Testis (tissue), 3 donors: Measurements from ENCODE around the gene ZFYVE28. TPM values are rescaled to one million over a fixed set of nuclear protein-coding genes. Genes with fewer than 3 reads are reported as not detected.

ENCODE experiments used
- DNase-seq: peaks from one replicate; pipeline ENCODE4 v3.0.0-alpha.2; 2019
- H3K27ac ChIP-seq, 2 donors: fragments of 200-600 bp; sonication (generic); one replicate each; pipeline ENCODE4 v1.5.1; 2019
- H3K27me3 ChIP-seq: fragments of 200-600 bp; sonication (generic); one replicate; pipeline ENCODE4 v1.5.1; 2019
- H3K36me3 ChIP-seq: fragments of 200-600 bp; sonication (generic); one replicate; pipeline ENCODE4 v1.5.1; 2017; ENCODE audit warnings: low read depth; ENCODE audit errors: missing control alignments
- H3K4me1 ChIP-seq: fragments of 200-600 bp; sonication (generic); one replicate; pipeline ENCODE4 v1.5.1; 2019
- H3K4me3 ChIP-seq, 2 donors: fragments of 200-600 bp; sonication (generic); one replicate each; pipeline ENCODE4 v1.5.1; 2017 to 2019
- H3K9me3 ChIP-seq: fragments of 200-600 bp; sonication (generic); one replicate; pipeline ENCODE4 v1.5.1; 2017
- CTCF ChIP-seq, 3 experiments: fragments of 450-650 bp in 2 of 3; fragments of 200-600 bp in 1 of 3; sonication (generic) in 1 of 3; IDR thresholded peaks; one replicate each; pipeline ENCODE4 v1.5.1; 2016 to 2019; ENCODE audit warnings: antibody characterized with exemption in 3 of 3, mild to moderate bottlenecking in 2 of 3, moderate library complexity in 1 of 3
- POLR2A ChIP-seq: fragments of 450-650 bp; IDR thresholded peaks from one replicate; pipeline ENCODE4 v1.6.1; 2017; ENCODE audit warnings: antibody characterized with exemption, mild to moderate bottlenecking, moderate library complexity
- WGBS, 2 donors: methylation state at CpG; one replicate each; pipeline ENCODE4 v1.1.5; 2018; 5-methylcytosine and 5-hydroxymethylcytosine counted together
- intact Hi-C: fragments of 100-400 bp; cut with DNase I; formaldehyde crosslinking; loops from one replicate; pipeline ENCODE4 v1.15.1; 2023; ENCODE audit warnings: low total_unique reads
- polyA plus RNA-seq: library from polyadenylated mRNA; stranded (reverse); fragments of 350-450 nt; fragmentation: Illumina TruSeq; extraction: RNeasy Lipid Tissue Mini Kit (QIAGEN cat#74804); gene quantifications from one replicate; pipeline ENCODE4 v1.2.3, GENCODE V29; 2014; ENCODE audit warnings: low read depth, low replicate concordance; ENCODE audit not compliant: insufficient read depth
- total RNA-seq, 2 donors: library from RNA; depleted of rRNA; stranded (reverse); fragments of >200 nt; gene quantifications; one replicate each; pipeline ENCODE4 v1.2.3, GENCODE V29; 2016

Gene ZFYVE28
- total and polyA plus RNA-seq, 3 donors from 2014 or later, result 14.7 to 55.3 (median 40.5) TPM

- Histone ChIP-seq H3K27me3 (no peaks in the 10 kb centered on the region), H3K4me3 (no peak overlapping the region), H3K27ac (no peak overlapping the region), H3K9me3 (no peaks in the 10 kb centered on the region), H3K36me3 (no peaks in the 10 kb centered on the region), H3K4me1 (peaks cover 20% of the 10 kb centered on the region)
- WGBS, 2 donors, result 81% methylated on average over 15 to 21 of the region's 21 CpGs
- no peak for DNase-seq
- intact Hi-C loops, result no loop called here
- TF ChIP-seq POLR2A (no peak), CTCF (IDR thresholded peaks at IDR 0.05) (no peak)
Observed at GRCh38 chr4:2248044-2248780, 170.2 kb downstream of the ZFYVE28 start.

GRCh38 chr4:2247128-2248043 lies 171.1 kb downstream of the ZFYVE28 start:
- Histone ChIP-seq H3K4me1 (peaks cover 21% of the 10 kb centered on the region), H3K27me3 (no peaks in the 10 kb centered on the region), H3K27ac (no peak overlapping the region), H3K36me3 (no peaks in the 10 kb centered on the region), H3K4me3 (no peak overlapping the region), H3K9me3 (no peaks in the 10 kb centered on the region)
- DNase-seq, result peak; percentile 12
- TF ChIP-seq CTCF (IDR thresholded peaks at IDR 0.05) (no peak), POLR2A (no peak)
- WGBS, 2 donors, result 77 to 88% methylated on average over 10 to 42 of the region's 42 CpGs
- intact Hi-C loops, result no loop called here

GRCh38 chr4:2246384-2247127 lies 171.9 kb downstream of the ZFYVE28 start:
- Histone ChIP-seq H3K27me3 (no peaks in the 10 kb centered on the region), H3K4me1 (peaks cover 21% of the 10 kb centered on the region), H3K4me3 (no peak overlapping the region), H3K27ac (no peak overlapping the region), H3K9me3 (no peaks in the 10 kb centered on the region), H3K36me3 (no peaks in the 10 kb centered on the region)
- intact Hi-C loops, result no loop called here
- DNase-seq, result peak; percentile 11
- TF ChIP-seq POLR2A, result no peak
- no peak for TF ChIP-seq CTCF (IDR thresholded peaks at IDR 0.05)
- WGBS, 2 donors, result 91 to 96% methylated on average over 14 to 19 of the region's 19 CpGs

GRCh38 chr4:2245787-2246275 lies 172.6 kb downstream of the ZFYVE28 start:
- DNase-seq, result peak; percentile 14
- Histone ChIP-seq H3K4me3 (no peak overlapping the region), H3K27me3 (no peaks in the 10 kb centered on the region), H3K36me3 (no peaks in the 10 kb centered on the region), H3K27ac (peak overlapping the region in 1 of 2 donors; percentile 70), H3K9me3 (no peaks in the 10 kb centered on the region), H3K4me1 (peaks cover 21% of the 10 kb centered on the region)
- WGBS, 2 donors, result 64 to 74% methylated on average over 6 to 7 of the region's 7 CpGs
- TF ChIP-seq POLR2A (no peak), CTCF (IDR thresholded peaks at IDR 0.05) (no peak)
- intact Hi-C loops, result no loop called here
